ENCODE measurements around the gene FOSB.

GRCh38 chr19:45517641-45518468 is 50.1 kb downstream of the FOSB start:
- TF ChIP-seq CTCF (IDR thresholded peaks at IDR 0.05) (no peak), POLR2A (IDR thresholded peaks at IDR 0.05) (no peak)
